HUES48 (cell line): ENCODE measurements around the gene LRAT.

Experiments used
- H3K27ac ChIP-seq: one replicate; pipeline ENCODE4 v1.7.0; 2013; ENCODE audit warnings: low read depth, low read length, inconsistent platforms
- H3K27me3 ChIP-seq: 2 replicates; pipeline ENCODE4 v1.6.1; 2013; ENCODE audit warnings: mild to moderate bottlenecking, low read length; ENCODE audit not compliant: control insufficient read depth, insufficient read depth
- H3K36me3 ChIP-seq: 2 replicates; pipeline ENCODE4 v1.6.1; 2013; ENCODE audit warnings: low read length; ENCODE audit not compliant: control insufficient read depth, insufficient read depth
- H3K4me1 ChIP-seq: 2 replicates; pipeline ENCODE4 v1.6.1; 2013; ENCODE audit warnings: mild to moderate bottlenecking, low read length; ENCODE audit not compliant: control insufficient read depth, insufficient read depth
- H3K4me3 ChIP-seq: 2 replicates; pipeline ENCODE4 v1.5.1; 2013; ENCODE audit warnings: mild to moderate bottlenecking, low read depth, low read length
- H3K9ac ChIP-seq: 2 replicates; pipeline ENCODE4 v1.6.1; 2013; ENCODE audit warnings: mild to moderate bottlenecking, low read depth, low read length, moderate library complexity
- H3K9me3 ChIP-seq: 2 replicates; pipeline ENCODE4 v1.6.1; 2013; ENCODE audit warnings: low read length; ENCODE audit not compliant: control insufficient read depth, insufficient read depth

Gene LRAT

DNA sequence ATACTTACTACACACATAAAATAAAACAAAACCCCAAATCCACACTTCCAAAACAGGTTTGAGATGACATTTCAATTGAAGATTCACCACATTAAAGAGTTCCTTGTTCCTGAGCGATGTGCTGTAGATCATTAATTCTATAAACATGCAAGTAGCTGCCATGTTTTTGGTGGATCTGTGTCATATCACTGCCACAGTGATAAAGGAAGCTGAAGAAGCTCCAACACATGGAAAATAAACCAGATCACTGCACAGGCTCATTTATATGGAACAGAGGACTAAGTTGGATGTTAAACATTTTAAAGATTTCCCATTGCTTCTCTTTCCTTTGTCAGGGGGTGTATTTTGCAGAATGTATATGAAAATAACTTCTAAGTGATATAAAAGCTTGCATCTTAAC is 34.5 kb downstream of the LRAT start:
- Histone ChIP-seq H3K36me3 (no peaks in the 10 kb centered on the region), H3K9ac (no peak overlapping the region), H3K9me3 (no peaks in the 10 kb centered on the region), H3K4me1 (peaks cover 3% of the 10 kb centered on the region), H3K4me3 (no peak overlapping the region), H3K27ac (no peak overlapping the region), H3K27me3 (no peaks in the 10 kb centered on the region)

DNA sequence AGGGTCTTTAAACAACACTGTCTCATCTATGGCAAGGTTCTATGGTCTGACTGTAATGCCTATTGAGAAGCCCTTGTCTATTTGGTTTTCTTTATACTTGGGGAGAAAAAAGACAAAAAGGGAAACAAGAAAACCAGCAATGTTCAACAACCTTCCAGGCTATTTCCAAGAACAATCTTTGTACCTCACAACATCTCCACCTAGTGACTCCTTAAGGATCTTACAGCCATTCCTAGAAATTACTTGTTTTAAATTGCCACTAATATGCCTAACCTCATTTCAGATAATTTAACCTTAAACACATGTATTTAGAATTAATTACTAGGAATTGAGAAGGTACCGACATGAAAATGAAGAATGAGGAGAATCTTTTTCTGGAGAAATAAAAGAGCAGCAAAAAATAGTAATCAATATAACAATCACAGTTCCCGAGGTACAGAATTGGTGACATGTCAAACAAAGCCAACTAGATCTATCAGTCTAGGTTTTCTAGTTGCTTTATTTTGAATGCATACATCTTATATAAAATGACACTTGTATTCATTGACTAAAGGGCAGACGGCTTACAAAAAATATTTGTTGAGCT is 35.7 kb downstream of the LRAT start:
- H3K9ac ChIP-seq = no peak overlapping the region
- H3K27me3 ChIP-seq = no peaks in the 10 kb centered on the region
- no peaks in the 10 kb centered on the region for H3K36me3 ChIP-seq
- no peaks in the 10 kb centered on the region for H3K9me3 ChIP-seq
- H3K4me1 ChIP-seq = peaks cover 3% of the 10 kb centered on the region
- no peak overlapping the region for H3K4me3 ChIP-seq
- H3K27ac ChIP-seq = no peak overlapping the region

DNA sequence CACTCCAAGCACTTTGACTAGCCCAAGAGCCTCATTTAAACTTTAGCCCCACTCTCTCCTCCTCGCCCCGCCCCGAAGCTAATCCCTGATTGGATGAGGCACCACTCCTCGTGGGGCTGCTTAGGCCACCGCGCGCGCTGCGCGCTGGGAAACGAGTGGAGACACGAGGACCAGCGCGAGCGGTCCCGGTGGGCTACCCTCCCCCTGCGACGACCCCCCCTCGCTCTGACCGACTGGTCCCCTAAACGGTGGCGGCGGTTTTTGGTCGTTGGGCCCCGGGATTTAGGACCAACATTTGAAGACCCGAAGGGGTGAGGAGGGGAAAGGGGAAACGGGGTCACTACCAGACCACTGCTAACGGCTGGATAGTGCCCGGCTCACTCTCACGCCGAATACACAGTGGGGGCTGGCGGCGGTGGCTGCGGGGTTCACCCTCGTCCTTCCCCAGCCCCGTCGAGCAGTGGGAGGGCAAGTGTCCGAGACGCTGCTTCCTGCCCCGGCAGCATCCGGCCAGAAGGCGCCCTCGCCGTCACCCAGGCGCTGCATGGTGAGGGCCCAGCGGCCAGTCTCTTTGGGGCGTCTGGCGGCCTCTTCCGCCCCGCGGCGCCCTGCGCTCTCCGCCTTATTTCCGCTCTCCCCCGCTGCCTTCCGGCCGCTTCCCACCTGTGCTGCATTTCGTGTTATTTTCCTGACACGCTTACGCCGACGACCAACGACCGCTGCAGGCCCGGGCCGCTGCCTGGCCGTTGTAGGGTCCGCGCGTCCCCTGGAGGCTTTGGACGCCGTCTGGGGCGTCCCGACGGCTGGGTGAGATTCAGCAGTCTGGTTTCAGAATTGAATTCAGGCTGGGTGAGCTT is 37.6 kb downstream of the LRAT start, which contains the start of gene RBM46:
RBM46 (plus strand) TSS at position 147 of the 857 bp plus-strand sequence. CDS start 15,481 bp downstream, outside the sequence.
- Histone ChIP-seq H3K4me1 (peaks cover 3% of the 10 kb centered on the region), H3K9me3 (no peaks in the 10 kb centered on the region), H3K36me3 (no peaks in the 10 kb centered on the region), H3K9ac (no peak within 1 kb of the TSS), H3K27ac (no peak within 1 kb of the TSS), H3K27me3 (no peaks in the 10 kb centered on the region), H3K4me3 (no peak within 1 kb of the TSS)

DNA sequence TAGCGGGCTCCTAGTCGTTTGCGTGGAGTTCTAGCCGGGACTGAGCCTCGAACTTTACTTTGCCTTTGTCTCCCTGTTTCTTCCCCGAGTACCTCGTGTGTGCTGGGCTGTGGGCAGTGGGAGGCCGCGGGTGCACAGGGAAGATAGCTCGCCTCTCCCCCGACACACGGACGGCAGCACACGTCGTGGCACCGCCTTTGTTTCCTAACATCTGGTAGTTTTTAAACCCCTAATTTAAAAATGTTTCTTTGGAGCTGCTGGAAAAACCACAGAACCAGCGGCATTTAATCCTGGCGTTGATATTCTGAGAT is 38.1 kb downstream of the LRAT start:
- H3K36me3 ChIP-seq = no peaks in the 10 kb centered on the region
- no peak overlapping the region for H3K4me3 ChIP-seq
- no peak overlapping the region for H3K9ac ChIP-seq
- H3K27me3 ChIP-seq = no peaks in the 10 kb centered on the region
- H3K27ac ChIP-seq = no peak overlapping the region
- H3K4me1 ChIP-seq = peaks cover 3% of the 10 kb centered on the region
- no peaks in the 10 kb centered on the region for H3K9me3 ChIP-seq
